ENCODE data around the gene TMEM61.

DNA sequence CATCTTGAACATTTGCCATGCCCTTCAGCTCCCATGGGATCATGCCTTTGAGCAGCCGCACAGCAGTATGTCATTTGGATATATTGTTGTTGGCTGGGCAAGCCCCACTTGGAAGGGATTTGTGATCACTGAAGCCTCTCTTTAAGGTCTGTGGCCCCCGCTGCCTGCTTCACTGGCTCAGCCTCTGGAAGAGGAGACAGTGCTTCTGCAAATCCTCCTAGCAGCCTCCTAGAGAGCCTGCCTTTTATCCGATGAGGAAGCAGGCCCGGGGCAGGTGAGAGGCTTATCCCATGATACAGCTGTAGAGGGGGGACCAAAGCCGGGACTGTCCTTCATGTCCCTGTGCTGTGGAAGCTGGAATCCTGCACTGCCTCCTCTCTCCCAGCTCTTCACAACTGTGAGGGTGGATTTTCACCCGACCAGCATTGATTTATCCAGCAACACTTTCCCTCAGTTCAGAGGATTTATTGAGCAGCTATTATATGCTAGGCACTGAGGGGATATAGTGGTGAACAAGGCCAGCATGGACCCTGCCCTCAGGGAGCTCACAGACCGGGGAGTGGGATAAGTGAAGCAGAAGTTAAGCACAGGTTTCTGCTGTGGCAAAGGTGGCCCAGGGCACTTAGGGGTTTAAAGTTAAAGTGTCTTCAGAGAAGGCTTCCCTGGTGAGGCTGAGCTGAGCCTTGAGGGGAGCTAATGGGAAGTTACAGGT is 3.9 kb downstream of the TMEM61 start:
- TF ChIP-seq POLR2AphosphoS5 (IDR thresholded peaks at IDR 0.05; ENCODE audit: low read depth, low read length) (no peak), POLR2A (IDR thresholded peaks at IDR 0.05; ENCODE audit: low read depth, low read length) (no peak), TAF1 (IDR thresholded peaks at IDR 0.05; ENCODE audit: borderline replicate concordance, low read depth, low read length) (no peak)

Data from GM12892 (cell line).